ENCODE data around the gene PAX8. TPM values are rescaled to one million over a fixed set of nuclear protein-coding genes. Genes with fewer than 3 reads are reported as not detected.
"Not testable (repeated sequence)": the region's sequence is repeated elsewhere in the genome, so short reads cannot be mapped to it uniquely, and the experiment has no call there.

PAX8 gene
- total RNA-seq, 1 experiment from 2014 or later, result 7.5 TPM

GRCh38 chr2:113305146-113305545 lies 26.4 kb upstream of the PAX8 start:
- Histone ChIP-seq H3K36me3 (ENCODE audit: control insufficient read depth, insufficient read depth, low read length) (no peaks in the 10 kb centered on the region), H3K4me1 (no peaks in the 10 kb centered on the region), H3K4me3 (ENCODE audit: low read depth, low read length) (no peak overlapping the region), H3K9me3 (no peaks in the 10 kb centered on the region), H3K27me3 (replicated peaks; ENCODE audit: control insufficient read depth, insufficient read depth, low read length) (no peaks in the 10 kb centered on the region)
- no peak for DNase-seq
- no TSS peak for BruUV-seq (replicated peaks)
- Mint-ChIP-seq H3K4me1 (ENCODE audit: low read depth, unreplicated experiment) (no peaks in the 10 kb centered on the region), H3K9me3 (ENCODE audit: unreplicated experiment) (no peaks in the 10 kb centered on the region), H3K4me3 (ENCODE audit: unreplicated experiment) (no peak overlapping the region), H3K27me3 (ENCODE audit: insufficient read depth, unreplicated experiment) (no peaks in the 10 kb centered on the region), H3K36me3 (ENCODE audit: insufficient read depth, unreplicated experiment) (no peaks in the 10 kb centered on the region), H3K27ac (ENCODE audit: unreplicated experiment) (no peak overlapping the region)
- CTCF ChIA-PET, result no interaction called here
- intact Hi-C loops (cut with micrococcal nuclease; ENCODE audit: unreplicated experiment), result no loop called here
- POLR2A ChIA-PET, result no interaction called here
- TF ChIP-seq, protein P1, sequence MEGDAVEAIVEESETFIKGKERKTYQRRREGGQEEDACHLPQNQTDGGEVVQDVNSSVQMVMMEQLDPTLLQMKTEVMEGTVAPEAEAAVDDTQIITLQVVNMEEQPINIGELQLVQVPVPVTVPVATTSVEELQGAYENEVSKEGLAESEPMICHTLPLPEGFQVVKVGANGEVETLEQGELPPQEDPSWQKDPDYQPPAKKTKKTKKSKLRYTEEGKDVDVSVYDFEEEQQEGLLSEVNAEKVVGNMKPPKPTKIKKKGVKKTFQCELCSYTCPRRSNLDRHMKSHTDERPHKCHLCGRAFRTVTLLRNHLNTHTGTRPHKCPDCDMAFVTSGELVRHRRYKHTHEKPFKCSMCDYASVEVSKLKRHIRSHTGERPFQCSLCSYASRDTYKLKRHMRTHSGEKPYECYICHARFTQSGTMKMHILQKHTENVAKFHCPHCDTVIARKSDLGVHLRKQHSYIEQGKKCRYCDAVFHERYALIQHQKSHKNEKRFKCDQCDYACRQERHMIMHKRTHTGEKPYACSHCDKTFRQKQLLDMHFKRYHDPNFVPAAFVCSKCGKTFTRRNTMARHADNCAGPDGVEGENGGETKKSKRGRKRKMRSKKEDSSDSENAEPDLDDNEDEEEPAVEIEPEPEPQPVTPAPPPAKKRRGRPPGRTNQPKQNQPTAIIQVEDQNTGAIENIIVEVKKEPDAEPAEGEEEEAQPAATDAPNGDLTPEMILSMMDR (IDR thresholded peaks at IDR 0.05; ENCODE audit: insufficient read depth in 1 of 2, low read depth in 1 of 2, low read length in 1 of 2, severe bottlenecking in 1 of 2, unreplicated experiment in 1 of 2), result no peak

DNA sequence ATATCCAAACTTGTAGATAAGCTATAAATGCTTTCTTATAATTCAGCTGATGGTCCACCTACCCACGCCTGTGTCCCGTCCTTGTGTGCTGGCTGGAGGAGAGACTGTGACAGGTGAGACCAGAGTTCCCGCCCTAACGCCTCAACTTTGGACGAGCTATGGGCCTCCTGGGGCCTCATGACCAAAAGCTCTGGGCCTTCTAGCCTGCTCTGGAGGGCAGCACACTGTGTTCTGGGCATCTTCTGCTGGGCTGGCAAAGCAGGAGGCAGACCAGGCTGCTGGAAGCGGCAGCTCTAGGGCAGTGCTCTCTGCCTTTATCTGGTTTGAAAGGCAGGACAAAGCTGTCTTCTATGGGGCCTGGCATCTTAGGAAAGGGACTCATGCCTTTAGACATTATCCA lies 26.0 kb upstream of the PAX8 start:
- TF ChIP-seq, protein P1 (IDR thresholded peaks at IDR 0.05; ENCODE audit: insufficient read depth in 1 of 2, low read depth in 1 of 2, low read length in 1 of 2, severe bottlenecking in 1 of 2, unreplicated experiment in 1 of 2), result no peak
- no TSS peak for BruUV-seq (replicated peaks)
- no peak overlapping the region for H3K4me3 ChIP-seq (ENCODE audit: low read depth, low read length)
- Mint-ChIP-seq H3K27me3 (ENCODE audit: insufficient read depth, unreplicated experiment) (no peaks in the 10 kb centered on the region), H3K4me1 (ENCODE audit: low read depth, unreplicated experiment) (no peaks in the 10 kb centered on the region), H3K9me3 (ENCODE audit: unreplicated experiment) (no peaks in the 10 kb centered on the region), H3K4me3 (ENCODE audit: unreplicated experiment) (no peak overlapping the region), H3K36me3 (ENCODE audit: insufficient read depth, unreplicated experiment) (no peaks in the 10 kb centered on the region), H3K27ac (ENCODE audit: unreplicated experiment) (no peak overlapping the region)
- ChIA-PET CTCF (no interaction called here), POLR2A (no interaction called here)
- intact Hi-C loops (cut with micrococcal nuclease; ENCODE audit: unreplicated experiment), result no loop called here
- no peaks in the 10 kb centered on the region for H3K9me3 ChIP-seq
- no peaks in the 10 kb centered on the region for H3K4me1 ChIP-seq
- no peaks in the 10 kb centered on the region for H3K36me3 ChIP-seq (ENCODE audit: control insufficient read depth, insufficient read depth, low read length)
- no peaks in the 10 kb centered on the region for H3K27me3 ChIP-seq (replicated peaks; ENCODE audit: control insufficient read depth, insufficient read depth, low read length)
- no peak for DNase-seq

DNA sequence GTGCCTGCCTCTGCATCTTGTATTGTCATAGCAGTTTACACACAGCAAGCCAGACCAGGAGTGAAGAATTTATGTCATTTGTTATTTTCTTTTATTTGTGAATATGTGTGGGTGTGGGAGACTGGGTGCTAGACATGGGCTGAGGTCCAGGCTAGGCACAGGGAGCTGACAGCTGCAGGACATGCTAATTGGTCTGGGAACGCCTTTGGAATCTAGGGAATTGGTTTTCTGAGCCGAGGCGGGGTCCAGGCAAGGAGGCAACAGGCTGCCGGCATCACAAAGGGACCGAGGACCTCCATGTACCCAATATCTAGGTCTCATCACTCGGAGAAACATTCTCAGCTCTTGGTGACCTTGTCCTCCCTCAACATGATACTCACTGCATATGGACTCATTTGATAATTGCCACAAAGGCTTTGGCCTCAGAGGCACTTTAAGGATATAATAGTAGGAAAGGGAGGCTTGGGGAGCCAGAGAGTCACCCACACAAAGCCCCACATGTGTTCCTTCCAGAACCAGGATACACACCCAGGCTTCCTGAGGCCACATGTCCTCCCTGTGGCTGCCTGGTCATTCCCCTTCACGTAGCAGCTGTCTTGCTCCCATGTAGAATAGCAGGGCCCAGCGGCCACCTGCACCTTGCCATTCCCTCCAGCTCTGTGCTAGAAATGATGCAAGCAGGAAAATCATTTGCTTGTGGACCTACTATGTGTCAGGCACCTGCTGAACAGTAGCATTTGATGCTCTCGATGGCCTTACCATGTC lies 23.7 kb upstream of the PAX8 start:
- H3K4me3 ChIP-seq (ENCODE audit: low read depth, low read length); H3K4me1 ChIP-seq; intact Hi-C loops (cut with micrococcal nuclease; ENCODE audit: unreplicated experiment); BruUV-seq (replicated peaks); H3K36me3 Mint-ChIP-seq (ENCODE audit: insufficient read depth, unreplicated experiment); H3K9me3 ChIP-seq; H3K4me1 Mint-ChIP-seq (ENCODE audit: low read depth, unreplicated experiment); H3K9me3 Mint-ChIP-seq (ENCODE audit: unreplicated experiment); H3K27ac Mint-ChIP-seq (ENCODE audit: unreplicated experiment); CTCF ChIA-PET; POLR2A ChIA-PET; H3K27me3 Mint-ChIP-seq (ENCODE audit: insufficient read depth, unreplicated experiment); DNase-seq; H3K36me3 ChIP-seq (ENCODE audit: control insufficient read depth, insufficient read depth, low read length); H3K27me3 ChIP-seq (replicated peaks; ENCODE audit: control insufficient read depth, insufficient read depth, low read length); H3K4me3 Mint-ChIP-seq (ENCODE audit: unreplicated experiment): not testable (repeated sequence)

Measured in Caco-2 (cell line).